GM23248 (cell line): ENCODE data around the gene TSPAN2. TPM values are rescaled to one million over a fixed set of nuclear protein-coding genes. Genes with fewer than 3 reads are reported as not detected.

Source experiments
- DNase-seq: peaks from one replicate; pipeline ENCODE4 v3.0.0-alpha.2; 2015
- H2AFZ ChIP-seq: fragments of 200-600 bp; sonication (generic); 2 replicates; pipeline ENCODE4 v1.6.1; 2016; ENCODE audit warnings: antibody characterized with exemption
- H3F3A ChIP-seq: fragments of 200-600 bp; sonication (generic); 2 replicates; pipeline ENCODE4 v1.6.1; 2016; ENCODE audit warnings: mild to moderate bottlenecking, antibody characterized with exemption, mixed run types; ENCODE audit not compliant: insufficient read depth
- H3K27ac ChIP-seq: fragments of 200-600 bp; sonication (generic); 2 replicates; pipeline ENCODE4 v1.5.1; 2016; ENCODE audit warnings: mild to moderate bottlenecking
- H3K27me3 ChIP-seq: fragments of 200-600 bp; sonication (generic); replicated peaks from 2 replicates; pipeline ENCODE4 v1.6.1; 2016; ENCODE audit warnings: mild to moderate bottlenecking; ENCODE audit not compliant: insufficient read depth
- H3K36me3 ChIP-seq: fragments of 200-600 bp; sonication (generic); 2 replicates; pipeline ENCODE4 v1.6.1; 2016; ENCODE audit warnings: low read depth, mild to moderate bottlenecking
- H3K4me1 ChIP-seq: fragments of 200-600 bp; sonication (generic); 2 replicates; pipeline ENCODE4 v1.6.1; 2016; ENCODE audit warnings: mild to moderate bottlenecking; ENCODE audit not compliant: insufficient read depth
- H3K4me2 ChIP-seq: fragments of 200-600 bp; sonication (generic); one replicate; pipeline ENCODE4 v1.6.1; 2016; ENCODE audit warnings: mild to moderate bottlenecking; ENCODE audit not compliant: unreplicated experiment
- H3K4me3 ChIP-seq: fragments of 200-600 bp; sonication (generic); 2 replicates; pipeline ENCODE4 v1.5.1; 2016; ENCODE audit warnings: mild to moderate bottlenecking
- H3K79me2 ChIP-seq: fragments of 200-600 bp; sonication (generic); 2 replicates; pipeline ENCODE4 v1.6.1; 2016; ENCODE audit warnings: mild to moderate bottlenecking; ENCODE audit not compliant: insufficient read depth
- H3K9ac ChIP-seq: fragments of 200-600 bp; sonication (generic); 2 replicates; pipeline ENCODE4 v1.6.1; 2016; ENCODE audit warnings: mild to moderate bottlenecking
- H3K9me2 ChIP-seq: fragments of 200-600 bp; sonication (generic); 2 replicates; pipeline ENCODE4 v1.6.1; 2016; ENCODE audit warnings: mixed run types, mild to moderate bottlenecking, moderate library complexity; ENCODE audit not compliant: insufficient read depth
- H3K9me3 ChIP-seq: fragments of 200-600 bp; sonication (generic); one replicate; pipeline ENCODE4 v1.6.1; 2017; ENCODE audit warnings: low read depth
- H4K20me1 ChIP-seq: fragments of 200-600 bp; sonication (generic); 2 replicates; pipeline ENCODE4 v1.6.0; 2016; ENCODE audit not compliant: insufficient read depth
- EZH2 ChIP-seq: fragments of 200-600 bp; sonication (generic); IDR thresholded peaks from 2 replicates; pipeline ENCODE4 v1.6.1; 2018; ENCODE audit warnings: antibody characterized with exemption, mild to moderate bottlenecking; ENCODE audit not compliant: insufficient read depth, poor library complexity, severe bottlenecking
- EZH2phosphoT487 ChIP-seq: fragments of 200-600 bp; sonication (generic); IDR thresholded peaks from 2 replicates; pipeline ENCODE4 v1.6.1; 2018; ENCODE audit warnings: antibody characterized with exemption, moderate library complexity, mild to moderate bottlenecking, low read depth; ENCODE audit not compliant: insufficient read depth
- WGBS, 2 experiments: methylation state at CpG; one replicate each; pipeline ENCODE4 v1.1.6; 2015 to 2017; ENCODE audit warnings: low lambda C conversion rate in 2 of 2, low coverage in 1 of 2; ENCODE audit errors: missing lambda C conversion rate in 2 of 2; 5-methylcytosine and 5-hydroxymethylcytosine counted together
- in situ Hi-C: fragments of 300-500 bp; cut with MboI; formaldehyde crosslinking; loops from 2 replicates; pipeline ENCODE4 v1.15.0; 2020
- polyA plus RNA-seq: library from polyadenylated mRNA; unstranded; fragments of >200 nt; fragmentation: Nextera tagmentation; extraction: Ambion mirVana; gene quantifications from 2 replicates; pipeline ENCODE4 v1.2.1, GENCODE V29; 2016
- total RNA-seq: library from RNA; depleted of rRNA; stranded (reverse); fragments of >200 nt; shearing (Covaris generic); gene quantifications from 2 replicates; pipeline ENCODE4 v1.2.3, GENCODE V29; 2014

Gene TSPAN2
- total and polyA plus RNA-seq, 2 experiments from 2014 or later: 2.7 to 10.1 TPM

GRCh38 chr1:115076384-115076915 is 12.9 kb downstream of the TSPAN2 start:
- H3K9ac ChIP-seq: no peak overlapping the region
- TF ChIP-seq EZH2phosphoT487: no peak
- TF ChIP-seq EZH2: no peak
- no peak overlapping the region for H3K4me3 ChIP-seq
- no peaks in the 10 kb centered on the region for H3K27me3 ChIP-seq
- H3K27ac ChIP-seq: no peak overlapping the region
- H2AFZ ChIP-seq: no peak overlapping the region
- H3K4me2 ChIP-seq: no peak overlapping the region
- WGBS, 2 experiments: 2 to 6% methylated on average over 4 of the region's 4 CpGs
- no peaks in the 10 kb centered on the region for H3K79me2 ChIP-seq
- peaks cover 18% of the 10 kb centered on the region for H3K4me1 ChIP-seq
- no peaks in the 10 kb centered on the region for H3K9me3 ChIP-seq
- no peaks in the 10 kb centered on the region for H3K9me2 ChIP-seq
- in situ Hi-C loops: no loop called here
- peak; percentile 73 for DNase-seq
- no peaks in the 10 kb centered on the region for H3K36me3 ChIP-seq
- no peaks in the 10 kb centered on the region for H4K20me1 ChIP-seq
- H3F3A ChIP-seq: peaks cover 14% of the 10 kb centered on the region

DNA sequence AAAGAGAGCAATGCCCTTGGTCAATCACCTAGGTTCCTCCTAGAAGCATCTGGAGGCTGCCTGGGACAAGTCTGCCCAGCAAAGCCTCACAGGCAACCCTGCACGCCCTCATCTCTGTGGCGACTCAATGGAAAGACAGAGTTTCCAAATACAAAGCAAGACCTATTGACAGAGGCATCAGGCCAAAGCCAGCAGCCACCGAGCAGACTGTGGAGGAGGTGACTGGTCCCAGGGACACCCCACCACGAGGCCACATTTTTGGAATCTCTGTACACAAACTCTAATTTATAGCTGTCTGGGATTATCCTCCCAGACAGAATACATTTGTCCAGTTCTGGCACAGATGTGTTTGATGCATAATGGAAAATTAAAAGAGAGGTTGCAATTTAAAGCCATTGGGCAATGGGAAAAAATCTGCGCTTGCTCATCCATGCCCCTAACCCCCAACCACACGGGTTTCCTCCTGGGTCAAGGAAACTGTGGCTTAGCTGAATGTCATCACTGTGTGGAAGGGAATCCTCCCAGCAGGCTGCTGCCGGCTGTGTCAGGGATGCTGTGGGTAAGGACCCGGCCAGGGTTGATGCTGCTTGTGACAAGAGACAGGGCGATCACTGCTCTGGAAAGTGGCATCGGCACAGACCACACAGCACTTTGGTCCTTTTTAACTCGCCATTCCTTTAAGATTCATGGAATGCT is 14.3 kb downstream of the TSPAN2 start:
- H3K9me3 ChIP-seq: no peaks in the 10 kb centered on the region
- H3K9ac ChIP-seq: no peak overlapping the region
- no peak overlapping the region for H3K27ac ChIP-seq
- no peak overlapping the region for H3K4me2 ChIP-seq
- no peaks in the 10 kb centered on the region for H3K27me3 ChIP-seq
- peaks cover 16% of the 10 kb centered on the region for H3F3A ChIP-seq
- WGBS, 2 experiments: 65 to 67% methylated on average over 11 of the region's 11 CpGs
- no peak overlapping the region for H3K4me3 ChIP-seq
- no peak overlapping the region for H2AFZ ChIP-seq
- no peak for TF ChIP-seq EZH2
- TF ChIP-seq EZH2phosphoT487: no peak
- peaks cover 19% of the 10 kb centered on the region for H3K4me1 ChIP-seq
- H3K9me2 ChIP-seq: no peaks in the 10 kb centered on the region
- no peaks in the 10 kb centered on the region for H4K20me1 ChIP-seq
- no peaks in the 10 kb centered on the region for H3K79me2 ChIP-seq
- no peaks in the 10 kb centered on the region for H3K36me3 ChIP-seq
- in situ Hi-C loops: no loop called here
- no peak for DNase-seq

GRCh38 chr1:115073298-115074087 is 15.8 kb downstream of the TSPAN2 start:
- TF ChIP-seq EZH2 (no peak), EZH2phosphoT487 (no peak)
- no peak overlapping the region for H3K4me3 ChIP-seq
- no peaks in the 10 kb centered on the region for H3K9me3 ChIP-seq
- H3K9me2 ChIP-seq: no peaks in the 10 kb centered on the region
- no peaks in the 10 kb centered on the region for H3K27me3 ChIP-seq
- in situ Hi-C loops: no loop called here
- no peak overlapping the region for H3K4me2 ChIP-seq
- peaks cover 34% of the 10 kb centered on the region for H3K4me1 ChIP-seq
- H3F3A ChIP-seq: peaks cover 29% of the 10 kb centered on the region
- no peak for DNase-seq
- no peak overlapping the region for H3K9ac ChIP-seq
- H2AFZ ChIP-seq: no peak overlapping the region
- no peaks in the 10 kb centered on the region for H4K20me1 ChIP-seq
- no peaks in the 10 kb centered on the region for H3K36me3 ChIP-seq
- no peaks in the 10 kb centered on the region for H3K79me2 ChIP-seq
- H3K27ac ChIP-seq: no peak overlapping the region
- WGBS, 2 experiments: 53 to 55% methylated on average over 10 of the region's 10 CpGs

DNA sequence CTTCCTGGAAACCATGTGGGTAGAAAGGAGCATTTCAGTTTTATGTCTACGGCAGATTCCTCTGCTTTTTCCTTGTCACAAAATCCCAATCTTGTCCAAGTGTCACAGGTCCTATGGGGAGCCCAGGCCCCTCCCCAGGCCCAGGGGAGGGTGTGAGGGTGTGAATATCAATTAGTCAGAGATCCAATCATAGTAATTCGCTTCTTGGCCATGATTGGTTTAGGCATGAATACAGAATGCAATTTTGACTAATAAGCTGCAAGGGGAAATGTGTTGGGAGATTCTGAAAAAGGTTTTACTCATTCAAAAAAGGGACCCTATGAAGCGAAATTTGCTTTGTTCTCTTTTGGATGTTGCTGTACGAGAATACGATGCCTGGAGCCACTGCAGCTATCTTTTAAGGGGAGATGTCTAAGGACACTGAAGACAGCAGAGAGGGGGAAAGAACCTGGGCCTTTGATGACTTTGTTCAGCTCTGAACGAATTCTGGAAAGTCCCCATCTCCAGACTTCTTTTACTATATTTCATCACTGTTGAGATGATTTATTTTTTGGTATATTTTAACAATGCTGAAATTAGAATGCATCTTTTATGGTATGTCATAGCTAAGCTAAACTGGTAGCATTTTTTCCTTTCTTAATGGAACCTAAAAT is 18.2 kb downstream of the TSPAN2 start:
- Histone ChIP-seq H2AFZ (no peak overlapping the region), H3K9me3 (no peaks in the 10 kb centered on the region), H3F3A (peaks cover 31% of the 10 kb centered on the region), H3K4me3 (no peak overlapping the region), H3K4me2 (no peak overlapping the region), H4K20me1 (no peaks in the 10 kb centered on the region), H3K36me3 (no peaks in the 10 kb centered on the region), H3K79me2 (no peaks in the 10 kb centered on the region), H3K4me1 (peaks cover 36% of the 10 kb centered on the region), H3K27me3 (no peaks in the 10 kb centered on the region), H3K9me2 (no peaks in the 10 kb centered on the region), H3K9ac (no peak overlapping the region), H3K27ac (no peak overlapping the region)
- in situ Hi-C loops: no loop called here
- no peak for DNase-seq
- TF ChIP-seq EZH2 (no peak), EZH2phosphoT487 (no peak)
- WGBS, 2 experiments: 82 to 86% methylated on average over 6 of the region's 6 CpGs
